ENCODE measurements around the gene PDSS2.

Gene PDSS2

DNA sequence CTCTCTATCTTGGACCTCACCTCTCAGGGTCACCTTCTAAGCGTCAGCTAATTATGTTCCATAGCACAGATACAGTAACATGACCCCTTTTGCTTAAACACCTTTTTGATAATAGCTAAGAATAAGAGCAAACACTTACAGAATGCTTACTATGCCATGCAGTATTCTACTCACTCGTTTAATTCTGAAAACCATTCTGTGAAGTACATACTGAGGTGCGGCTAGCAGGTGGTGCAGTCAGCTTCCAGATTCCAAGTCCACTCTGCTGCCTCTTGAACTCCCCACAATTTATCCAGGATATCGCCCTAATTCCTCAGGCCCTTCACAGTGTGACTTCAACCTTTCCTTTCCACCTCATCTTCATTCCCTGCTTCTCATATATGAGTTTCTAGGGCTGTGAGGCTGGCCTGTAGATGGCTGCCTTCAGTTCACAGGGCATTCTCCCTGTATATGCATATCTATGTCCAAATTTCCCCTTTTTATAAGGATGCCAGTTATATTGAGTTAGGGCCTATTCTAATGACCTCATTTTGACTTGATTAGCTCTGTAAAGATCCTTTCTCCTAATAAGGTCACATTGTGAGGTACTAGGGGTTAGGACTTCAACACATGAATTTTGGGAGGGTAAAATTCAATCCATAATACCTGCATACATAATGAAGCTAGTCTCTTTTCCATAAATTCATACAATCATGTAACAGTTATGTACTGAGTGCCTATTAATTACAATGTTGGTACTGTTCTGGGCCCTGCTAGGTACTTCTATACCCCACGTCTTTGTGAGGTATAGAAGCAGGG, 130.1 kb downstream of the PDSS2 start:
- no peak for TF ChIP-seq REST (IDR thresholded peaks at IDR 0.05; ENCODE audit: insufficient read depth in 1 of 2, low read depth in 2 of 2, low read length in 2 of 2)

- TF ChIP-seq REST (IDR thresholded peaks at IDR 0.05; ENCODE audit: insufficient read depth in 1 of 2, low read depth in 2 of 2, low read length in 2 of 2) (no peak), POLR2AphosphoS5 (IDR thresholded peaks at IDR 0.05; ENCODE audit: low read depth, low read length) (no peak), SIN3A (IDR thresholded peaks at IDR 0.05; ENCODE audit: borderline replicate concordance, insufficient read depth, low read length) (no peak), FOXP2 (optimal IDR thresholded peaks at IDR 0.05; ENCODE audit: borderline replicate concordance, extremely low read depth, extremely low read length, insufficient read depth) (no peak)
These were observed 131.3 kb downstream of the PDSS2 start for GRCh38 chr6:107328081-107328480.

- no peak for TF ChIP-seq REST (IDR thresholded peaks at IDR 0.05; ENCODE audit: insufficient read depth in 1 of 2, low read depth in 2 of 2, low read length in 2 of 2)
- no peak for TF ChIP-seq SIN3A (IDR thresholded peaks at IDR 0.05; ENCODE audit: borderline replicate concordance, insufficient read depth, low read length)
- no peak for TF ChIP-seq TAF1 (IDR thresholded peaks at IDR 0.05; ENCODE audit: borderline replicate concordance, insufficient read depth, low read length)
These were observed 136.1 kb downstream of the PDSS2 start for GRCh38 chr6:107323133-107323785.

DNA sequence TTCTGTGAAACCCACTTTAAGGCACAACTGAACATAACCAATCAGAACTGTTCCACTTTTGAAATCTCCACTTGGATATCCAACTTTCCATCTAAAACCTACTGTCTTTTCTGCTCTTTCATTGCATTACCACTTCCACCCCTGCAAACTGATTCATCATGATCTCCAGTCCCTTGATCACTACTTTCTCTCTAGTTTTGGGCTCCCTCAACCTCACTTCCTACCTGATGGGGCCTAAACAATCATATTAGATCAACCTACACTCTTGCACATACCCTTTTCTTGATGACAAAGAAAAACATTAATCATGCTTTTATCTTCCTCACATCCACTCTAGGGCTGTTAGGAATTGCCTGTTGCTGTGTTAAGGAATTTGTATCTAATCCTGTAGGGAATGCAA, 137.6 kb downstream of the PDSS2 start:
- TF ChIP-seq FOXP2 (optimal IDR thresholded peaks at IDR 0.05; ENCODE audit: borderline replicate concordance, extremely low read depth, extremely low read length, insufficient read depth) (no peak), TAF1 (IDR thresholded peaks at IDR 0.05; ENCODE audit: borderline replicate concordance, insufficient read depth, low read length) (no peak), REST (IDR thresholded peaks at IDR 0.05; ENCODE audit: insufficient read depth in 1 of 2, low read depth in 2 of 2, low read length in 2 of 2) (no peak)

Measured in PFSK-1 (cell line).